K562 (cell line): Measurements from ENCODE around the gene TAF8. TPM values are rescaled to one million over a fixed set of nuclear protein-coding genes. Genes with fewer than 3 reads are reported as not detected.

Source experiments
- FOXM1 ChIP-seq, 2 experiments: fragments of 450-650 bp in 1 of 2; sonication (generic) in 1 of 2; formaldehyde crosslinking in 1 of 2; IDR thresholded peaks; 2 replicates each; pipeline versions ENCODE4 v1.6.1 to v1.9.0; 2017 to 2022; ENCODE audit warnings: low read depth in 2 of 2, mild to moderate bottlenecking in 2 of 2, missing genetic modification reagents in 1 of 2, moderate library complexity in 1 of 2
- GABPA ChIP-seq: fragments of 200-800 bp; sonication (Bioruptor generic); conservative IDR thresholded peaks from 2 replicates; pipeline ENCODE4 v1.6.1; 2016; ENCODE audit warnings: low read depth, missing genetic modification characterization, missing compliant biosample characterization
- KAT8 ChIP-seq: fragments of 450-650 bp; IDR thresholded peaks from 2 replicates; pipeline ENCODE4 v1.6.1; 2016; ENCODE audit warnings: low read depth, mild to moderate bottlenecking
- NFIC ChIP-seq: fragments of 450-650 bp; IDR thresholded peaks from 2 replicates; pipeline ENCODE4 v1.6.1; 2017; ENCODE audit warnings: mild to moderate bottlenecking, inconsistent platforms
- NRF1 ChIP-seq, 2 experiments: fragments of 450-650 bp; IDR thresholded peaks in 1 of 2; conservative IDR thresholded peaks in 1 of 2; 2 replicates each; pipeline ENCODE4 v1.6.1; 2014; ENCODE audit warnings: mild to moderate bottlenecking in 2 of 2
- POU5F1 ChIP-seq: fragments of 150-350 bp; IDR thresholded peaks from 2 replicates; pipeline ENCODE4 v1.6.1; 2014; ENCODE audit warnings: borderline replicate concordance, low read length, low read depth, mild to moderate bottlenecking; ENCODE audit not compliant: partially characterized antibody
- SAFB ChIP-seq: fragments of 200-400 bp; formaldehyde crosslinking; IDR thresholded peaks from 2 replicates; pipeline ENCODE4 v1.6.1; 2017; ENCODE audit warnings: low read depth, low read length, borderline replicate concordance
- SUPT5H ChIP-seq: fragments of 450-650 bp; IDR thresholded peaks from 2 replicates; pipeline ENCODE4 v1.6.1; 2016
- polyA plus RNA-seq, 8 experiments: library from polyadenylated mRNA; depleted of rRNA in 4 of 8; stranded (reverse) in 5 of 8; unstranded in 3 of 8; fragments of >200 nt; fragmentation: Nextera tagmentation in 2 of 8; fragmentation: Illumina TruSeq in 1 of 8; extraction: Ambion mirVana in 2 of 8; extraction: Trizol in 1 of 8; gene quantifications; 2 replicates each; pipeline versions ENCODE4 v1.2.1 to v1.2.3, GENCODE V29; 2011 to 2014; ENCODE audit warnings: inconsistent platforms in 1 of 8, missing spikeins in 1 of 8
- total RNA-seq, 7 experiments: library from RNA; depleted of rRNA in 6 of 7; stranded (reverse); fragments of >200 nt in 6 of 7; fragmentation: Illumina TruSeq in 2 of 7; extraction: Trizol in 2 of 7; gene quantifications; 2 replicates each; pipeline versions ENCODE4 v1.2.1 to v1.2.3, GENCODE V29; 2011 to 2021; ENCODE audit warnings: low replicate concordance in 1 of 7
- TF ChIP-seq, protein P1 (sequence below): fragments of 250-450 bp; sonication (Bioruptor Pico); IDR thresholded peaks from 2 replicates; pipeline ENCODE4 v1.8.0; 2022; ENCODE audit warnings: moderate library complexity, mild to moderate bottlenecking, inconsistent platforms
- TF ChIP-seq, protein P2 (sequence below): fragments of 250-450 bp; sonication (Bioruptor Pico); IDR thresholded peaks from 2 replicates; pipeline ENCODE4 v1.8.0; 2021; ENCODE audit warnings: mild to moderate bottlenecking, moderate library complexity
- TF ChIP-seq, protein P3 (sequence below): sonication (generic); formaldehyde crosslinking; IDR thresholded peaks from 2 replicates; pipeline ENCODE4 v1.8.0; 2022; ENCODE audit warnings: mild to moderate bottlenecking, missing genetic modification reagents
- TF ChIP-seq, protein P4 (sequence below): fragments of 450-650 bp; IDR thresholded peaks from 2 replicates; pipeline ENCODE4 v1.7.1; 2018; ENCODE audit warnings: mild to moderate bottlenecking, low read depth; ENCODE audit not compliant: partially characterized antibody
- TF ChIP-seq, protein P5 (sequence below): fragments of 250-450 bp; sonication (Bioruptor Pico); IDR thresholded peaks from 2 replicates; pipeline ENCODE4 v1.5.1; 2021; ENCODE audit warnings: mild to moderate bottlenecking
- TF ChIP-seq, protein P6 (sequence below): sonication (generic); formaldehyde crosslinking; IDR thresholded peaks from 2 replicates; pipeline ENCODE4 v1.8.1; 2023; ENCODE audit warnings: mild to moderate bottlenecking, missing genetic modification reagents

TAF8 gene
- total and polyA plus RNA-seq, 9 of the 15 experiments (the other 6 are each of a cell fraction or from before 2014, with no cell fraction given) = 29.4 to 84.0 (median 52.6) TPM

DNA sequence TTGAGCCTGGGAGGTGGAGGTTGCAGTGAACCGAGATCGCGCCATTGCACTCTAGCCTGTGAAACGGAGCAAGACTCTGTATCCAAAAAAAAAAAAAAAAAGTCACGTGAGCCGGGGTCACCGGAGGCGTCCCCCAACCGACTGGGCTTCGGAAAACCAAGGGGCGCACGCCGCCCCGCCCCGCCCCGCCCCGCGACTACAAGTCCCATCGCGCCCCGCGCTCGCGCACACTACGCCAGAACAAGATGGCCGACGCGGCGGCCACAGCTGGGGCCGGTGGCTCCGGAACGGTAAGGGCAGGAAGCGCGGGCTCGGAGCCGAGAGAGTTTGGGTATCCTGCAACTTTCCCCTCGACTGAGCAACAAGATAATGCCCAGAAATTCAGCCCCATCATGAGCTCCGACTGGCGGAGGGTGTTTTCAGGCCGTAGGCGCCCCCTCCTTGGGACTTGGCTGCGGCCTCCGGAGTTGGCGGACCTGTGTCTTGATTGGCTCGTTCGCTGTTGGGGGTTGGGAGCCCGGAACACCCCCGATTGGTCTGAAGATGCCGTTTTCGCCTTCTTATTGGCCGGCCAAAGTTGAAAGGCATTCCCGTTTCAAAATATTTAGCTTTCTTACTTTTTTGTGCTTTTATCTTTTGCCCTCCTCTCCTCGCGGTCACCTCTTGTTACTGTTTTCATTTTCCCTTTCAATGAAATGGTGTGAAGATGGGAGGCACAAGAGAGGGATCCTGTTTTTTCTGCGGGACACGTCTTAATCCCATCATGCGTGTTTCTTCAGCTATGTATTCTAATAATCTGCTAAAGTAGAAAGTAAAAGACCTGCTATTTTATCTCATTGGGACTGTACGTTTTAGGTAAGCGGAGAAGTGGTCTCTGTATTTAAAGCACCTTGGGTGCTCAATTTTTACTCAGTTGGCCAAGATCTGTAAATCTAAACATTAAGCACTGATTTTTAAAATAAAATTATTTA is at the start of gene TAF8 (continued):
- TF ChIP-seq, protein P1, sequence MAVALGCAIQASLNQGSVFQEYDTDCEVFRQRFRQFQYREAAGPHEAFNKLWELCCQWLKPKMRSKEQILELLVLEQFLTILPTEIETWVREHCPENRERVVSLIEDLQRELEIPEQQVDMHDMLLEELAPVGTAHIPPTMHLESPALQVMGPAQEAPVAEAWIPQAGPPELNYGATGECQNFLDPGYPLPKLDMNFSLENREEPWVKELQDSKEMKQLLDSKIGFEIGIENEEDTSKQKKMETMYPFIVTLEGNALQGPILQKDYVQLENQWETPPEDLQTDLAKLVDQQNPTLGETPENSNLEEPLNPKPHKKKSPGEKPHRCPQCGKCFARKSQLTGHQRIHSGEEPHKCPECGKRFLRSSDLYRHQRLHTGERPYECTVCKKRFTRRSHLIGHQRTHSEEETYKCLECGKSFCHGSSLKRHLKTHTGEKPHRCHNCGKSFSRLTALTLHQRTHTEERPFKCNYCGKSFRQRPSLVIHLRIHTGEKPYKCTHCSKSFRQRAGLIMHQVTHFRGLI (CRISPR knock-in tag) = no peak; the same call in 1 of the 2 replicates
- TF ChIP-seq, protein P2, sequence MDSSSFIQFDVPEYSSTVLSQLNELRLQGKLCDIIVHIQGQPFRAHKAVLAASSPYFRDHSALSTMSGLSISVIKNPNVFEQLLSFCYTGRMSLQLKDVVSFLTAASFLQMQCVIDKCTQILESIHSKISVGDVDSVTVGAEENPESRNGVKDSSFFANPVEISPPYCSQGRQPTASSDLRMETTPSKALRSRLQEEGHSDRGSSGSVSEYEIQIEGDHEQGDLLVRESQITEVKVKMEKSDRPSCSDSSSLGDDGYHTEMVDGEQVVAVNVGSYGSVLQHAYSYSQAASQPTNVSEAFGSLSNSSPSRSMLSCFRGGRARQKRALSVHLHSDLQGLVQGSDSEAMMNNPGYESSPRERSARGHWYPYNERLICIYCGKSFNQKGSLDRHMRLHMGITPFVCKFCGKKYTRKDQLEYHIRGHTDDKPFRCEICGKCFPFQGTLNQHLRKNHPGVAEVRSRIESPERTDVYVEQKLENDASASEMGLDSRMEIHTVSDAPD = no peak
- TF ChIP-seq SAFB (no peak), KAT8 (no peak), POU5F1 (no peak), NRF1 (conservative IDR thresholded peaks at IDR 0.05 in 1 of 2, IDR thresholded peaks at IDR 0.05 in 1 of 2) (peak; percentile 83 to 85), GABPA (tag) (peak; percentile 75), SUPT5H (peak; percentile 100), NFIC (peak; percentile 89), FOXM1 (IDR thresholded peaks at IDR 0.05; ENCODE audit: low read depth) (peak; percentile 84), FOXM1 (CRISPR knock-in tag; IDR thresholded peaks at IDR 0.05; ENCODE audit: low read depth) (peak; percentile 34; the same call in 1 of the 2 replicates)
- TF ChIP-seq, protein P3, sequence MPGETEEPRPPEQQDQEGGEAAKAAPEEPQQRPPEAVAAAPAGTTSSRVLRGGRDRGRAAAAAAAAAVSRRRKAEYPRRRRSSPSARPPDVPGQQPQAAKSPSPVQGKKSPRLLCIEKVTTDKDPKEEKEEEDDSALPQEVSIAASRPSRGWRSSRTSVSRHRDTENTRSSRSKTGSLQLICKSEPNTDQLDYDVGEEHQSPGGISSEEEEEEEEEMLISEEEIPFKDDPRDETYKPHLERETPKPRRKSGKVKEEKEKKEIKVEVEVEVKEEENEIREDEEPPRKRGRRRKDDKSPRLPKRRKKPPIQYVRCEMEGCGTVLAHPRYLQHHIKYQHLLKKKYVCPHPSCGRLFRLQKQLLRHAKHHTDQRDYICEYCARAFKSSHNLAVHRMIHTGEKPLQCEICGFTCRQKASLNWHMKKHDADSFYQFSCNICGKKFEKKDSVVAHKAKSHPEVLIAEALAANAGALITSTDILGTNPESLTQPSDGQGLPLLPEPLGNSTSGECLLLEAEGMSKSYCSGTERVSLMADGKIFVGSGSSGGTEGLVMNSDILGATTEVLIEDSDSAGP (CRISPR knock-in tag) = no peak
- TF ChIP-seq, protein P4, sequence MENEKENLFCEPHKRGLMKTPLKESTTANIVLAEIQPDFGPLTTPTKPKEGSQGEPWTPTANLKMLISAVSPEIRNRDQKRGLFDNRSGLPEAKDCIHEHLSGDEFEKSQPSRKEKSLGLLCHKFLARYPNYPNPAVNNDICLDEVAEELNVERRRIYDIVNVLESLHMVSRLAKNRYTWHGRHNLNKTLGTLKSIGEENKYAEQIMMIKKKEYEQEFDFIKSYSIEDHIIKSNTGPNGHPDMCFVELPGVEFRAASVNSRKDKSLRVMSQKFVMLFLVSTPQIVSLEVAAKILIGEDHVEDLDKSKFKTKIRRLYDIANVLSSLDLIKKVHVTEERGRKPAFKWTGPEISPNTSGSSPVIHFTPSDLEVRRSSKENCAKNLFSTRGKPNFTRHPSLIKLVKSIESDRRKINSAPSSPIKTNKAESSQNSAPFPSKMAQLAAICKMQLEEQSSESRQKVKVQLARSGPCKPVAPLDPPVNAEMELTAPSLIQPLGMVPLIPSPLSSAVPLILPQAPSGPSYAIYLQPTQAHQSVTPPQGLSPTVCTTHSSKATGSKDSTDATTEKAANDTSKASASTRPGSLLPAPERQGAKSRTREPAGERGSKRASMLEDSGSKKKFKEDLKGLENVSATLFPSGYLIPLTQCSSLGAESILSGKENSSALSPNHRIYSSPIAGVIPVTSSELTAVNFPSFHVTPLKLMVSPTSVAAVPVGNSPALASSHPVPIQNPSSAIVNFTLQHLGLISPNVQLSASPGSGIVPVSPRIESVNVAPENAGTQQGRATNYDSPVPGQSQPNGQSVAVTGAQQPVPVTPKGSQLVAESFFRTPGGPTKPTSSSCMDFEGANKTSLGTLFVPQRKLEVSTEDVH = peak; percentile 14
- TF ChIP-seq, protein P5, sequence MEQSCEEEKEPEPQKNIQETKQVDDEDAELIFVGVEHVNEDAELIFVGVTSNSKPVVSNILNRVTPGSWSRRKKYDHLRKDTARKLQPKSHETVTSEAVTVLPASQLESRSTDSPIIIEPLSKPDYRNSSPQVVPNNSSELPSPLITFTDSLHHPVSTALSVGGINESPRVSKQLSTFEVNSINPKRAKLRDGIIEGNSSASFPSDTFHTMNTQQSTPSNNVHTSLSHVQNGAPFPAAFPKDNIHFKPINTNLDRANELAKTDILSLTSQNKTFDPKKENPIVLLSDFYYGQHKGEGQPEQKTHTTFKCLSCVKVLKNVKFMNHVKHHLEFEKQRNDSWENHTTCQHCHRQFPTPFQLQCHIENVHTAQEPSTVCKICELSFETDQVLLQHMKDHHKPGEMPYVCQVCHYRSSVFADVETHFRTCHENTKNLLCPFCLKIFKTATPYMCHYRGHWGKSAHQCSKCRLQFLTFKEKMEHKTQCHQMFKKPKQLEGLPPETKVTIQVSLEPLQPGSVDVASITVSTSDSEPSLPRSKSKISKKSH = no peak
- TF ChIP-seq, protein P6, sequence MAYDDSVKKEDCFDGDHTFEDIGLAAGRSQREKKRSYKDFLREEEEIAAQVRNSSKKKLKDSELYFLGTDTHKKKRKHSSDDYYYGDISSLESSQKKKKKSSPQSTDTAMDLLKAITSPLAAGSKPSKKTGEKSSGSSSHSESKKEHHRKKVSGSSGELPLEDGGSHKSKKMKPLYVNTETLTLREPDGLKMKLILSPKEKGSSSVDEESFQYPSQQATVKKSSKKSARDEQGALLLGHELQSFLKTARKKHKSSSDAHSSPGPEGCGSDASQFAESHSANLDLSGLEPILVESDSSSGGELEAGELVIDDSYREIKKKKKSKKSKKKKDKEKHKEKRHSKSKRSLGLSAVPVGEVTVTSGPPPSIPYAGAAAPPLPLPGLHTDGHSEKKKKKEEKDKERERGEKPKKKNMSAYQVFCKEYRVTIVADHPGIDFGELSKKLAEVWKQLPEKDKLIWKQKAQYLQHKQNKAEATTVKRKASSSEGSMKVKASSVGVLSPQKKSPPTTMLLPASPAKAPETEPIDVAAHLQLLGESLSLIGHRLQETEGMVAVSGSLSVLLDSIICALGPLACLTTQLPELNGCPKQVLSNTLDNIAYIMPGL (CRISPR knock-in tag) = 0 out of 2 replicates have a peak, but pooled peaks have one; percentile 11
